ENCODE results near the gene ANKS6.

Gene ANKS6

DNA sequence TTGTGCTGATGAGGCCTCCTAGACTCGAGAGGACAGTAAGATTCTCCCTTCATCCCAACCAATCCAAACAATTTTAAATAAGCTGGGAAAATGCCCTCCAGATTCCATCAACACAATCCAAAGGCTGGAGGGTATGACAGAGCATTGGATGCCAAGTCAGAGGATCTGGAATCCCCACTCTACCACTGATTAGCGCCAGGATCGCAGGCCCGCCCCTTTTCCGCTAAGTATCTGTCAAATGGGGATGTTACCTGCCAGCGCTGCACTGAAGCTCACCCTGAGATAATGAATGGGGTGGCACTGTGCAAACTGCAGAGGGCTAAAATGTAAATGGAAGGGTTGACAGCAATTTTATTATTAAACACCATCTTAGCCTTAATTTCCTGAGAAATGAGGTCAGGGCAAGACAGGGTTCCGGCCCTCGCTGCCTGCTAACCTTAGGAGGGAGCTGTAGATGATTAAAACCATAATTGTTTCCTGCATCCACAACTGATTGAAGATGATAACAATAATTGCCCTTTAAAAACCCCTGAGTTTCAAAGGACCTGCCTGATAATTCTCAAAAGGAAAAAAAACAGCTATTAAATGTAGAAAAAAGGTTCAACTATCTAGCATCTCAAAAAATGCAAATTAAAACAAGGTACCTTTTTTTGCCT is 56.0 kb downstream of the ANKS6 start:
- FAIRE-seq, result no peak

DNA sequence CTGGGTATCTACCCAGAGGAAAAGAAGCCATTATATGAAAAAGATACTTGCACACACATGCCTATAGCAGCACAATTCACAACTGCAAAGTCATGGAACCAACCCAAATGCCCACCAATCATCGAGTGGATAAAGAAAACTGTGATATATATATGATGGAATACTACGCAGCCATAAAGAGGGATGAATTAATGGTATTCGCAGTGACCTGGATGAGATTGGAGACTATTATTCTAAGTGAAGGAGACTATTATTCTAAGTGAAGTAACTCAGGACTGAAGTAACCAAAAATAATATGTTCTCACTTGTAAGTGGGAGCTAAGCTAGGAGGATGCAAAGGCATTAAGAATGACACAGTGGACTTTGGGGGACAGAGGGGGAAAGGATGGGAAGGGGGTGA is 57.6 kb downstream of the ANKS6 start:
- FAIRE-seq, result no peak

More for the DNA sequence above, 56.0 kb downstream of the ANKS6 start:
- no peak for DNase-seq (ENCODE audit: insufficient read length, low spot score)

DNA sequence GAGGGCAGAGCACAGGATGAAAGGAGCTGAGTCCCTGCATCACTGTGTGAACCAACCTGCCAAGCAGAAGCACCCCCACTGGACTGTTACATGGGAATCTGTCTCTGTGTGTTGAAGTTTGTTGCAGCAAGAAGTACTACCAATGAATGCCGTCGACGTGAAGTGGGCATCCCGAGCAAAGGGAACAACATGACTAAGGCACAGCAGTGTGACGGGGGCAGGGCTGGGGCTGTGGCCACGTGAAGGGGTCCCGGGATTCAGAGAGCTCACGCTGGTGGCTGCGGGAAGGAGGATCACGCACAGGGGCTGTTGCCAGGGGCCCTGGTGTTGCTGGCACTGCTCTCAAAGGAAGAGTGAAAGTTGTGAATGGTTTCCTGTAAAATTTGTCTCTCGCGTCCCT is 60.1 kb downstream of the ANKS6 start:
- DNase-seq (ENCODE audit: insufficient read length, low spot score), result no peak
- no peak for FAIRE-seq

More for the DNA sequence above, 57.6 kb downstream of the ANKS6 start:
- DNase-seq (ENCODE audit: insufficient read length, low spot score), result no peak

DNA sequence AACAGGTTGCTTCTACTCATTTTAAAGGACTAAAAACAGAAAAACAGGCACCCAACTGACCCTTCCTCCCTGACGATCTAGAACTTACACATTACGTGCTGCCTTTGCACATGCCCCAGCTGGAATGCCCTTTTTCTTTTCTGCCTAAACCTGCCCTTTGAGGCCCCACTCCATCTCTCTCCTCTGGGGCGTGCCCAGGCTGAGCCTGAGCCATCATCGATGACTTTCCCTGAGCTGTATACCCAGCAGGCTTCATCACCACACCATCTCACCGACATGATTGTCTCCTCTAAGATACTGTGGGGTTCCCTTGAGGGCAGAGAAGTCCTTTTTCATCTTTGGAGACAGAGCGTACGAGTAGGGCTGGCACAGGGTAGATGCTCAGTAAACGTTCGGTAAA is 63.6 kb downstream of the ANKS6 start:
- FAIRE-seq, result no peak

DNA sequence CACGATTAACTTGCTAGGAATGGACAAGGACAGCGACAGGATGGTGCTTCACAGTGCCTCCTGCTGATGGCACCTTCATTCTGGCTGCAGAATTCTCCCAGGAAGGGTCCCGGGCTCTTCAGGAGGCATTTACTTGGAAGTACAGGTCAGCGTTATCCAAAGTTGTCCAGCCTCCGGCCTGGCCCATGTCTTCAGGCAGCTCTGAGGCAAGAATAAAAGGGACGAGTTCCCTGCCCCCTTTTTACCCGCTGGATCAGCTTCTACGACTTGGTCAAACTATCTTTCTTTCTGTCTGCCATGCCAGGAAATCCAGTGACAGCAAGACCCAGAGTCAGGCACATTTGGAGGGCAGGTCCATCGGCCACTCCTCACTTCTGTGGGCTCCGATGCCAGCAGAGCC is 64.3 kb downstream of the ANKS6 start:
- no peak for DNase-seq (ENCODE audit: insufficient read length, low spot score)
- FAIRE-seq, result no peak

More for the DNA sequence above, 63.6 kb downstream of the ANKS6 start:
- DNase-seq (ENCODE audit: insufficient read length, low spot score), result no peak

DNA sequence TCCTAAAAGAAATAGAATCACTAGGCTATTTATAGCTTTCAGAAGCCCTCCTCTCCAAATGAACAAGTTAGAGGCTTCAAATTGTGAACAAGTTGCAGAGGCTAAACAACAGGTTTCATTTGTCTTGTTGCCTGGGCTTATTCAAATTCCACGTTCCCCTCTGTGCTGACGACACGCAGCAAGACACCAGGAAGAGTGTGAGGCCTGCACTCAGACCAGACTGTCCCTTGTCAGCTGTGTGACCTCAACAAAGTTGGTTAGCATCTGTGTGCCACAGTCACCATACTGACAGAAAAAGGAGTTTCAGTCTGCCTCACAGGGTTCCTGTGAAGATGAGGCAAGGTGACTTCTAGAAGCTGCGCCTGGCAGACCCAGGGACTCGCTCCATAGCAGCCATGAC is 65.5 kb downstream of the ANKS6 start:
- DNase-seq (ENCODE audit: insufficient read length, low spot score) (no peak), FAIRE-seq (no peak)

DNA sequence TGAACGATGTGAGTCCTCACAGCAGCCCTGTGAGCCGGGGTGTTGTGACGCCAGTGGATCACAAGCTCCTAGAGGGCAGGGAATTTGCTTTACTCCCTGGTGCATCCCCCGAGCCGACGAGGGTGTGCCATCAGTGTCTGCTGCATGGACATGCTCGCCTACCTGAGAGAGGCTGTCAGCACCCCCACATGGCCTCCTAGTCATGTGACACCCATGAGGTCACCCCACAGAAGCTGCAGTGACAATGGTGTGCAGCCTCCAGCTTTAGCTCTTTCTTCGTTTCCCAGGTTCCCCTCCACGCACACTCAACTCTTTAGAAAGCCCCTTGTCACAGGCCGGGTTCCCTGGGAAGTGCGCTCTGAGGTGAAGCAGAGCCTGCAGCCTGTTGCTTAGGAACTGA is 67.9 kb downstream of the ANKS6 start:
- FAIRE-seq (no peak), DNase-seq (ENCODE audit: insufficient read length, low spot score) (no peak)

DNA sequence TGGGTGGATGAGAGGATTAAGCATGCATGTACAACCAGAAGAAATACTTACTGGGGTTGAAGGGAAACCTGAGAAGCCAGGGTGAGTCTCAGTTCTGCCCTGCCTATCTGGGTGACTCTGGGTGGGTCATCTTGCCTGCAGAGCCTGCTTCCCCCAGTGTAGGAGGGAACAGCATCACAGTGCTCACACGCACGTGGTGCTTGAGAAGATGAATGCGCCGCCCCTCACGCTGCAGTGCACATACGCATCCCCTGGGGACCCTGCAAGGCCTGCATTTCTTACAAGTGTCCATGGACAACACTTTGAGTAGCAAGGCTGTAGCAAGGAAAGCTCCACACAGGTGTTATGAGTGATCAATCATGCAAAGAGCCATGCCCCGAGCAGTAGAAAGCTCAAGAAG is 68.9 kb downstream of the ANKS6 start:
- no peak for FAIRE-seq
- DNase-seq (ENCODE audit: insufficient read length, low spot score), result no peak

DNA sequence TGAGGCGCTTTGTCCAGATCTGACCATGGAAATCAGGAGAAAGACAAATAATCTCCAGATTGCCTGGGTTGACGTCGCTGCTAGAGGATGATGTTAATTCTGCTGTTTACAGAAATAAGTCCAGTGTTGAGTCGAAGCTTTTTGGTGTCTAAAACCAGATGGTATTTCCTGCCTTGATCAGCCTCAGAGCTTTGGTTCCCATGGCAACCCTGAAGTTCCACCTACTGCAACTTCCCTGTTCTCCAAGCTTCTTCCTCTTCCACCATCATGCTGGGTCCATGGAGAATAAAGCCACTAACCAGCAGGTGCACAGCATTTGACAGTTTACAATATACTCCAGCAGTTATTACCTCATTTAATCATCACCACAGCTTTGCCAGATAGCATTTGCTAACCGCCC is 69.6 kb downstream of the ANKS6 start:
- FAIRE-seq, result no peak
- no peak for DNase-seq (ENCODE audit: insufficient read length, low spot score)

DNA sequence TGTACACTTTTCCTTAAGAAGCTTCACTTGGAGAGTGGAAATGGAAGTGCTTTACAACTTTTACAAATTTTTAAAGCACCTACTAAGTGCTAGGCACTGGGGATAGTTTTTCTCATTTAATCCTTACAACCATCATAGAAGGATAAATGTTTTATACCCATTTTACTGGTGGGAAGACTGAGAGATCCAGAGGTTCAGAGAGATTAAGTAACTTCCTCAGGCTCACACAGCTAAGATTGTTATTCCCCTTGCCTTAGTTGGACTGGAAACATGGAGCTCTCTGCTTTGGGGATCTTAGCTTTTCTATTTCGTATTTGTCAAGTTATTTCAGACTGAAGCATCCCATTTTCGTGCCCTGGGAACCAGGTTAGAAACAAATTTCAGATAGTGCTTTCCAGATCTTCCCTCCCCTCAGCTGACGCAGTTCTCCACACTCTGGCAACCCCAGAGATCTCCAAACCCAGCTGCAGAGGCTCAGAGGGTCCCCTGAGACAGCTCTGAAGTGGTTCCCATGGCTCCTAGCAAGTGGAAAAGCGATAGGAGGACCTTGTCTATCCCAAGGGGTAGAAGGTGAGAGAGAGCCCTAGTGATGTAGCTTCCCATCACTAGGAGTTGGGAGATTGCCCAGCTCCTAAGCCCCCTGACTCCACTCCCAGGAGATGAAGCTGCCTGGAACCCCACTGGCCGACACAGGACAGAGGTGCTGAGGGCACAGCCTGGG is 71.4 kb downstream of the ANKS6 start:
- FAIRE-seq, result no peak
- DNase-seq (ENCODE audit: insufficient read length, low spot score), result no peak

DNA sequence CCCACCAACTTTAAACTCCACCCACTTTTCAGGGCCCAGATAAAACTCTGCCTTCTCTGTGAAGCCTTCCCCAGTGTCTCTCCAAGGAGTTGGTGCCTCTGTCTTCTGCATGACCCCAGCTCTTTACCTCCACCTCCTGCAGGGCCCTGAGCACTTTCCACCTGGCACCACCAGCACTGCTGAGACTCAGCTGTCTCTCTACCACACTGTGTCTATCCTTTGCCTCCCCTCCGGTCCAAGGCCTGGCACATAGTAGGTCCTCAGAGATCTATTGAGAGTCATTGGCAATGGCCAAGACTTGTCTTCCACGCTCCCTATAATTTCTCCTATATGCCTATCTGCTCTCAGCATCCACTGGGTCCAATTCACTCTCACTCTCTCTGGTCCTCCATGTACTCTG is 74.7 kb downstream of the ANKS6 start:
- no peak for DNase-seq (ENCODE audit: insufficient read length, low spot score)
- no peak for FAIRE-seq

DNA sequence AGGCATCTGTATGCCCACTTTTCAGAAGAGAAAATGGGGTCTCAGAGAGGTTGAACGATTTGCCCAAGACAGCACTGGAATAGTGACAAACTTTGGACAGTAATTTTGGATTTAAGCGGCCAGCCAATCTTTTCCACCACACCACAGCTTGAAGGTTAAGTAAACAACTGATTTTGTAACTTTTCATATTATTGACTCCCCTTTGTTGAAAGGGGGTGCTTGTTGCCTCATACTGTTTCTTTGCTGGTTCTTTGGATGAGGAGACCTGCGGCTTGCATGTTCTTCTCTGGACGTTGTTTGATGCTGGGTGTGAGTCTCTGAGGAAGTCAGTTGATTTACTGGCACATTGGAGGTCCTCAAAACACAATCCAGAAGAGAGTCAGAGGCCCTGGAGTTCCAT is 76.0 kb downstream of the ANKS6 start:
- FAIRE-seq, result no peak
- DNase-seq (ENCODE audit: insufficient read length, low spot score), result no peak

DNA sequence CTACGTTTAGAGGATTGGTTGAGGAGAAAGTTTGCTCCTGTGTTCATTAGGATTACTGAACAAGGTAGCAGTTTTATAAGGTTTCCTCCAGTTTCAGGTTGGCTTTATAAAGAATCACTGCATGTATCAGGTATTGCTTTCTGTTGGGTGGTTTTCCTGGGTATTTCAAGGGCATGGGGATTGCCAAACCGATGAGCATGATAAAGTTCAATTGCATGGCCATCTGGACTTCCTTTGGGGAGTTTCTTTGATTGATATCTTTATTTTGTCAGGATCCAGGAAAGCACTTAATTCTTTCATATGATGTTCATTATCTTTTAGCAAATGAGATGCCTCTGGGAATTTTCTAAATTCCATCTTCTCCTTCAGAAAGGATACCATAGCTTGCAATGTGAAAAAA is 77.3 kb downstream of the ANKS6 start:
- no peak for DNase-seq (ENCODE audit: insufficient read length, low spot score)
- no peak for FAIRE-seq

DNA sequence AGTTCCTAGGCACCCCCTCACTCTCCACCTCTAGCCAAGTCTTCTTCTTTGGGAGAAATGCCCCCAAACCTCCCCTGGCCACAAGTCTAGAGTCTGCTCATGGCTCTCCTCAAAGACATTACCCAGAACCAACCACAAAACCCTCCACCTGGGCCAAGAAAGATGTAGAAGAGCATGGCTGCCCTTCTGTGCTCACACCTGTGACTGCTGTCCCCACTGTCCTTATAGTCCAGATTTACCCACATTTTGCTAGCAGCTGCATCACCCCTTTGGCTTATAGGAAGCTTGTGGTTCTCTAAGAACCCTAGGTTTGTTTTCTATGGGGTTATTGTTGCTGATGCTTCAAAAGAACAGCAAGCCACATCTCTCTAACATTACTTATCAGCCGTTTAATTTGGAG is 81.5 kb downstream of the ANKS6 start:
- DNase-seq (ENCODE audit: insufficient read length, low spot score) (no peak), FAIRE-seq (no peak)

DNA sequence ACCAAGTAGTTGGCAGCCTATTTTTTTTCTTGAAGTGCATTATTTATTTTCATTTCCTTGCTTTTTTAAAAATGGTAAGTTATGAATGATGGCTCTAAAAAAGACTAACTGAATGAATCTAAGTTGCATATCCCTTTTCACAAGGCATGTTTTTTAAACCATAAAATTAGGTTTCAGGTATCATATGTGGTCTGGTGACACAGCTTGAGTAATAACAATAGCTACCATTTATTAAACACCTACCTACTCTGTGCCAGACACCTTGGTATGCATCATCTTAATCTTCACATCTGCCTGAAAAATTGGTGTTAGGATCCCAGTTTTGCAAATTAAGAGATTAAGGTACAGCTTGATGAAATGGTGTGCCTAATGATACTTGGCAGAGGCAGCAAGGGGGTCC is 83.4 kb downstream of the ANKS6 start:
- FAIRE-seq (no peak), DNase-seq (ENCODE audit: insufficient read length, low spot score) (no peak)

DNA sequence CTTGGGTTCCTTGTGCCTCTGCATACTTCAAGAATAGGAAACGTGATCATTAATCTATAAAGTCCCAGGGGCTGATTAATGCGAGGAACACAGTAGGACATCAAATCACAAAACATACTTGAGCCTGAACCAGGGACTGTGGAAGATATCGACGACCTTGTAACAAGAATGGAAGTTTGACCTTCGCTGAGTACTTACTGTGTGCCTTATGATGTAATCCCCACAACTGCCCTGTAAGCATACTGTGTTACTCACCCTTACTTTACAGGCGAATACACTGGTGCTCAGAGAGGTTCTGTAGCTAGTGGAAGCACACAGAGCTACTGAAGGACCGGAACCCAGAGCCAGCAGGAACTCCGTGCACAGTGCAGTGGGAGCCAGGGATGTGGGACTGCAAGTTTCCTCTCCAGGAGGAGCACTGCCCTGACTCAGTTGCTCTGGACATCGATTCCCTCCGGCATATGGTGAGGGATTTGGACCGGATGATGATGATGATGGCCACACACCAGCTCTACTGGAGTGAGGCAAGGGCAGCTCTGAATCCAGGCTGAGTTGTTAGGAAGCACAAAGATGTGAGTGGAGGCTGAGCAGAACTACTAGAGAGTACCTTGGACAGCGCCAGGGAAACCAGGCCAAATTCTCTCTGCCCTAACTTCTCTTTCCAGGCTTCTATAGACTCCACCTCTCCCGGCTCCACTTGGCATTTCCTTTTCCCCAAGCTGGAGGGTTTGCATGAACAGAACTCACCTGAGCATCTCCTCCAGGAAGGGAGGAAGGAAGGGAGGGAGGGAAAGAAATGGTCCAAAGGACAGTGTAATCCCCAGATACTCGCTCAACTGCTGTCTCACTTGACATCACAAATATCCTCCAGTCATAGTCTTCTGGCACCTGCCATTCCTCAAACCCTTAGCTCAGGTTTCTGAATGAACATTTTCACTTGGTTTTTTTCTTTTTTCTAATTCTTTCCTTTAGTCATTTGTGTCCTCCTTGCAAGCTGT is 86.1 kb downstream of the ANKS6 start:
- no peak for FAIRE-seq

DNA sequence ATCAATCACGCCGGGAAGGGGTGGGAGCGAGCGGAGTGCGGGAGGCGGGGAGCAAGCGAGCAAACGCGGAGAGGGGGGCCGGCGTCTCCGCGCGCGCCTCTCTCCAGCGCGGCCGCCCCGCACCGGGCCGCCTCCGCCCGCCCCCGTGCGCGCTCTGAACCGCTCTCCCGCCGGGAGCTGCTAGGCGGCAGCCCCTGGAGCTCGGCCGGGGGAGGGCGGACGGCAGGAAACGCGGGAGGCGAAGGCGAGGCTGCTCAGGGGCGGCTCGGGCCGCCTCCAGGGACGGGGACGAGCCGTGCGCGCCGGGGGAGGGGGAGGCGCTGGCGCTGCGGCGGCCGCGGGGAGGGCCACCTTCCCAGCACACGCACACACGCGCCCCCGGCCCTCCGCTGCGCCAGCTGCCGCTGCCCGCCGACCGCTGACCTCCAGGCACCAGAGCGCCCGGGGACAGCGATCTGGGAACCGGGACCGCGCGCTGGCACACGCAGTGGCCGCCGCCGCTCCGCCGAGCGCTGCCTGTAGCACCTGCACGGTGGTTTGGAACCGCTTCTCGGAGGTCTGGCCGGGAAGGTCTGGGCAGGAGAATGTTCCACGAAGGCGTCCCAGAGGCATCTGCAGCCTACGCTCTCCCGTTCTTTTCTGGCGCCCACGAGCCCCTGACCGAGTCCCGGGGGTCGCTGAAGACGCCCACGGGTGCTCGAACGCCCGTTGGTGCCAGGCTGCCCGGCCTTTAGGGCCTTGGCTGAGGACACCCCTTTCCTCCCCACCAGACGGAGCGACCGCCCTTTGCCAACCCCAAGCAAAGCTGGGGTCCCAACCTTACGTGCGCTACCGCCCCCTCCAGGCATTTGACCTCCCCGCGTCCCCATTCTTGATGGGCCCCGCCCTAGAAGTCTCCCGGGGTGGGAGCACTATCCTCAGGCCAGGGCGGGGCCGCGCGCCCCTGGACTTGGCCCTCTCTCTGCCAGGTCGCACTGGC is 87.1 kb downstream of the ANKS6 start, which contains the start of gene GABBR2:
GABBR2 (minus strand) TSS at position 3 of the 979 bp plus-strand sequence. CDS start 198 bp downstream, outside the sequence.
- FAIRE-seq, result no peak
- no peak for DNase-seq (ENCODE audit: insufficient read length, low spot score)

More for the DNA sequence above, 86.1 kb downstream of the ANKS6 start:
- DNase-seq (ENCODE audit: insufficient read length, low spot score), result no peak

DNA sequence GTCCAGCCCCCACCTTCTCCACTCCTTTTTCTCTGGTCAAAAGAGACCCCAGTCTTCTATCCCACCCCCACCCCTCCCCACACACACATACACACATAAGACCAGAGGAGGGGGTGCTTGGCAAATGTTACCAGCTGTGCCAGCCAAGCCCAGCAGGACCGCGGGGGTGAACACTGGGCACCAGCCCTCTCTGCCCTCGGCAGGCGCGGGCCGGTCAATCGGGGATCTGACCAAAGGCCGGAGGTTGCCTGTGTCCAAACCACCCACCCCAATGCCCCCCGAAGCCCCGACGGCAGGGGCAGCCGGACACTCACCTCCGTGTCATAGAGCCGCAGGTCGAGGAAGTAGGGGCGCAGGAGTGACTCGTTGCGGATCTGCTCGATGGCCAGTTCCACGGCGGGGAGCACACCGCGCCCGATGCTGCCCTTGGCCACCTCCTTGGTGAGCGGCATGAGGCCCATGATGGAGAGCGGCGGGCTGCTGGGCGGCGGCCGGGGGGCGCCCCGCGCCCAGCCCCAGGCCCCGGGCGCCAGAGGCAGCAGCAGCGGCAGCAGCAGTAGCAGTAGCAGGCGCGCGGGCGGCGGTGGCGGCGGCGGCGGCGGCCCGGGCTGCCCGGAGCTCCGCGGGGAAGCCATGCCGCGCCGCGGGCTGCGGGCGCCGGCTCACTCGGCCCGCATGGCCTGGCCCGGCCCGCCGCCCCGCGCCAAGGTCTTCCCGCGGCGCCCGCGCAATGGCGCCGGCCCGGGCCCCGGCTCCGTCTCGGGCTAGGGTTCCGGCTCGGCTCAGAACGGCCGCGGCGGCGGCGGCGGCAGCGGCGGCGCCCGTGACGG is 88.0 kb downstream of the ANKS6 start:
- no peak for DNase-seq (ENCODE audit: insufficient read length, low spot score)

More for the DNA sequence above, 88.0 kb downstream of the ANKS6 start:
- FAIRE-seq, result no peak

Data from GM19239 (cell line).